ENCODE data around the gene SORCS2. TPM values are rescaled to one million over a fixed set of nuclear protein-coding genes. Genes with fewer than 3 reads are reported as not detected.

The SORCS2 gene
- polyA plus RNA-seq, 1 donor (not counting 4 experiments of a cell fraction or from before 2014, with no cell fraction given): 0.09 TPM

DNA sequence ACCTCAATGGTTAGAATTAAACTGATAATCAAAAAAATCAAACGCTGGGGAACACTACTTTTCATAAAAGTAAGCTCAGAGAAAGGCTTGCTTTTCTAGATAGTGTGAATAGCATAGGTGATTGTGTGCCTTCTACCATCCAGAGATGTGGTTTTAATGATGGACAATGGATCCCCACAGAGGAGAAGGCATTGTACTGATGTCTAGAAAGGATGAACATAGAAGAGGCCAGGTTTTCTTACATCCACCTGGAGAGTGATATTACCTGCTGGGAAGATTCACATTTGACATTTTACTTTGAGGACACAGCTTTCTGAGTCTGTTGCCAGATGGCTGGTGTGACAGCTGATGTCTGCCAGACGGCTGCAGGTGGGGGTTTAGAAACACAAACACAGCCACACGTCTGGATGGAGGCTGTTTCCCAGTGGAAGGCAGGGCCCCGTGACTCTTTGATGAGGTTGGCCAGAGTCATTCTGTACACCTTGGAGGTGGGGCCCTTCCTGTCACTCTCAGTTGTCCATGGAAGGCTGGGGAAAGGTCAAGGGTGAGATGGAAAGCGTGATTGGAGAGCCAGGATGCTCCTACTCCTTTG lies 128.0 kb downstream of the SORCS2 start:
- H3K27me3 ChIP-seq (ENCODE audit: control insufficient read depth, extremely low read depth, insufficient read depth, low read length): no peaks in the 10 kb centered on the region
- H2AFZ ChIP-seq (ENCODE audit: control insufficient read depth, low read length): no peak overlapping the region
- H4K20me1 ChIP-seq (ENCODE audit: control insufficient read depth, extremely low read depth, insufficient read depth, low read length): no peaks in the 10 kb centered on the region
- no peak overlapping the region for H3K4me3 ChIP-seq (ENCODE audit: control insufficient read depth in 2 of 3, extremely low read depth in 1 of 3, insufficient read depth in 2 of 3, low read depth in 1 of 3, low read length in 3 of 3)
- H3K79me2 ChIP-seq (ENCODE audit: control insufficient read depth, insufficient read depth, low read length): no peaks in the 10 kb centered on the region
- dilution Hi-C loops (cut with MboI; ENCODE audit: extremely low pct_ligation_motif_present, low sequenced_read_pairs): no loop called here
- no peaks in the 10 kb centered on the region for H3K9me1 ChIP-seq (ENCODE audit: control insufficient read depth, extremely low read depth, insufficient read depth, low read length)
- no peak for TF ChIP-seq EZH2 (IDR thresholded peaks at IDR 0.05; ENCODE audit: low read length)
- TF ChIP-seq, protein P1, sequence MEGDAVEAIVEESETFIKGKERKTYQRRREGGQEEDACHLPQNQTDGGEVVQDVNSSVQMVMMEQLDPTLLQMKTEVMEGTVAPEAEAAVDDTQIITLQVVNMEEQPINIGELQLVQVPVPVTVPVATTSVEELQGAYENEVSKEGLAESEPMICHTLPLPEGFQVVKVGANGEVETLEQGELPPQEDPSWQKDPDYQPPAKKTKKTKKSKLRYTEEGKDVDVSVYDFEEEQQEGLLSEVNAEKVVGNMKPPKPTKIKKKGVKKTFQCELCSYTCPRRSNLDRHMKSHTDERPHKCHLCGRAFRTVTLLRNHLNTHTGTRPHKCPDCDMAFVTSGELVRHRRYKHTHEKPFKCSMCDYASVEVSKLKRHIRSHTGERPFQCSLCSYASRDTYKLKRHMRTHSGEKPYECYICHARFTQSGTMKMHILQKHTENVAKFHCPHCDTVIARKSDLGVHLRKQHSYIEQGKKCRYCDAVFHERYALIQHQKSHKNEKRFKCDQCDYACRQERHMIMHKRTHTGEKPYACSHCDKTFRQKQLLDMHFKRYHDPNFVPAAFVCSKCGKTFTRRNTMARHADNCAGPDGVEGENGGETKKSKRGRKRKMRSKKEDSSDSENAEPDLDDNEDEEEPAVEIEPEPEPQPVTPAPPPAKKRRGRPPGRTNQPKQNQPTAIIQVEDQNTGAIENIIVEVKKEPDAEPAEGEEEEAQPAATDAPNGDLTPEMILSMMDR (optimal IDR thresholded peaks at IDR 0.05 in 1 of 3, IDR thresholded peaks at IDR 0.05 in 1 of 3, conservative IDR thresholded peaks at IDR 0.05 in 1 of 3; ENCODE audit: extremely low read depth in 1 of 3, insufficient read depth in 2 of 3, low read length in 3 of 3): no peak
- no peak overlapping the region for H3K27ac ChIP-seq (ENCODE audit: control insufficient read depth, insufficient read depth, low read length)
- no peak for FAIRE-seq
- H3K36me3 ChIP-seq (ENCODE audit: control insufficient read depth in 2 of 2, extremely low read depth in 1 of 2, insufficient read depth in 2 of 2, low read length in 2 of 2): no peaks in the 10 kb centered on the region
- H3K9ac ChIP-seq (ENCODE audit: control insufficient read depth, extremely low read depth, insufficient read depth, low read length): no peak overlapping the region
- H3K4me1 ChIP-seq (ENCODE audit: control insufficient read depth, extremely low read depth, insufficient read depth, low read length): no peaks in the 10 kb centered on the region
- DNase-seq (ENCODE audit: low read depth, low spot score): no peak
- no peak overlapping the region for H3K4me2 ChIP-seq (ENCODE audit: control insufficient read depth, extremely low read depth, insufficient read depth, low read depth, low read length)
- H3K9me3 ChIP-seq (ENCODE audit: control insufficient read depth, low read depth, low read length): no peaks in the 10 kb centered on the region

DNA sequence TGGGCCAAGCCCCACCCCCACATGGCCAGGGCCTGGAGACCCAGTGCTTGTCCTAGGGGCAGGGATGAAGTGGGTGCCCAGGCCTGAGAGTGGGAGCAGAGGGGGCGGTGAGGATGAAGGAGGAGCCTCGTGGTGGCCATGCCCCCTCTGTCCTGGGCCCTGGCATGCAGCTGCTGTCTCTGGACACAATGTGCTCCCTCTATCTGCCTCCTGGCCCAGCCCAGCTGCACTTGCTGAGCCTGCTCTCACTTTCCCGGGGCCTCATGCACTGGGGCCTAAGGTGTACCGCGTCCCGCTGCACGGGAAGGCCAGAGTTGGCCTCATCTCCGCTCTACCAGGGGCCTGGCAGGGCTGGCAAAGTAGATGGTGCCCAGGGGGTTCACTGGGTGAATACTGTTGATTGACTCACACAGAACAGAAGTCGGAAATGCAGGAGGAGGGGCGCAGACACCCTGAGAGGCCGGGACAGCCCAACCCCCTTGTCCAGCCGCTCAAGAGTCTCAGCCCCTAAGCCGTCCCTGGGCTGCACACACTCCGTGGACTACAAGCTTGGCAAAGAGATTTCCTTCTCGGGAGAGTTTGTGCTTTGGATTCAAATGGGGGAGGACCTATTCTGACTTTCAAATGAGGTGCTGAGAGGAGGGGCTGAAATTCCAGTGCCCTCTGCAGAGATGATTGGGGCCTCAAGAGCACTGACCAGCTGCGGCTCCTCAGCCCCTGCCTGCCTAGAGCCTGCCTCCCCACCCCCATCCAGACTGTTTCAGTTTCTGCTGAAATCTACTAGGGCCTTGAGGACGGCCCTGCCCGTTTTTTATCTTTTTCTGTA lies 130.0 kb downstream of the SORCS2 start:
- H3K79me2 ChIP-seq (ENCODE audit: control insufficient read depth, insufficient read depth, low read length): no peaks in the 10 kb centered on the region
- FAIRE-seq: no peak
- no peak overlapping the region for H3K27ac ChIP-seq (ENCODE audit: control insufficient read depth, insufficient read depth, low read length)
- TF ChIP-seq, protein P1 (optimal IDR thresholded peaks at IDR 0.05 in 1 of 3, IDR thresholded peaks at IDR 0.05 in 1 of 3, conservative IDR thresholded peaks at IDR 0.05 in 1 of 3; ENCODE audit: extremely low read depth in 1 of 3, insufficient read depth in 2 of 3, low read length in 3 of 3): no peak
- no peak for TF ChIP-seq EZH2 (IDR thresholded peaks at IDR 0.05; ENCODE audit: low read length)
- dilution Hi-C loops (cut with MboI; ENCODE audit: extremely low pct_ligation_motif_present, low sequenced_read_pairs): no loop called here
- no peak overlapping the region for H3K4me3 ChIP-seq (ENCODE audit: control insufficient read depth in 2 of 3, extremely low read depth in 1 of 3, insufficient read depth in 2 of 3, low read depth in 1 of 3, low read length in 3 of 3)
- H4K20me1 ChIP-seq (ENCODE audit: control insufficient read depth, extremely low read depth, insufficient read depth, low read length): peaks cover 2% of the 10 kb centered on the region
- no peaks in the 10 kb centered on the region for H3K9me3 ChIP-seq (ENCODE audit: control insufficient read depth, low read depth, low read length)
- H3K4me2 ChIP-seq (ENCODE audit: control insufficient read depth, extremely low read depth, insufficient read depth, low read depth, low read length): no peak overlapping the region
- H3K9me1 ChIP-seq (ENCODE audit: control insufficient read depth, extremely low read depth, insufficient read depth, low read length): no peaks in the 10 kb centered on the region
- H2AFZ ChIP-seq (ENCODE audit: control insufficient read depth, low read length): no peak overlapping the region
- no peaks in the 10 kb centered on the region for H3K36me3 ChIP-seq (ENCODE audit: control insufficient read depth in 2 of 2, extremely low read depth in 1 of 2, insufficient read depth in 2 of 2, low read length in 2 of 2)
- H3K9ac ChIP-seq (ENCODE audit: control insufficient read depth, extremely low read depth, insufficient read depth, low read length): no peak overlapping the region
- H3K27me3 ChIP-seq (ENCODE audit: control insufficient read depth, extremely low read depth, insufficient read depth, low read length): peaks cover 5% of the 10 kb centered on the region
- H3K4me1 ChIP-seq (ENCODE audit: control insufficient read depth, extremely low read depth, insufficient read depth, low read length): no peaks in the 10 kb centered on the region
- no peak for DNase-seq (ENCODE audit: low read depth, low spot score)

Measured in keratinocyte (primary cell).